ENCODE results near the gene MCM7.

DNA sequence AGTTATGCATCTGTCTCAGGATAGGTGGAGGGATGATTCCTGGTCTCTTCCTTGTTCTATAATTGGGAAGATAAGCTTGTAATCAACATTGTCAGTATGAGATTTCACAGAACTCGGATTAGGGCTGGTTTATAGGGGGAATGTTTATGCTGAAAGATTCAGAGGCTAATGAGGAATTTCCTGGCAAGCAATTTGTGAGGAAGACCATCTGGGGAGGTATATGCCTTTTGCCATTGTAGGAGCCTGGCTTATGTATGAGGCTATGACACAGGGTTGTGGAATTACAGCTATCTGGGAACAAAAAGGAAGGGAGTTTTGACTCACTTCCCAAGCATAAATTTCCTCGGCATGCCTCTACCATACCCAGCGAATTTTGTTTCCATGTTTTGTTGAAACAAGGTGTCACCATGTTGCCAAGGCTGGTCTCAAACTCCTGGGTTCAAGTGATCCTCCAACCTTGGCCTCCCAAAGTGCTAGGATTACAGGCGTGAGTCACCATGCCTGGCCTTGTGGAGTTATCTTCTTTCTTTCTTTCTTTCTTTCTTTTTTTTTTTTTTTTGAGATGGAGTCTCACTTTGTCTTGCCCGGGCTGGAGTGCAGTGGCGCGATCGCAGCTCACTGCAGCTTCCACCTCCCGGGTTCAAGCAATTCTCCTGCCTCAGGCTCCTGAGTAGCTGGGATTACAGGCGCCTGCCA lies 14.0 kb downstream of the MCM7 start:
- TF ChIP-seq CTCF (conservative IDR thresholded peaks at IDR 0.05; ENCODE audit: low read depth, low read length) (no peak), BHLHE40 (IDR thresholded peaks at IDR 0.05; ENCODE audit: low read depth, low read length) (no peak), POLR2A (IDR thresholded peaks at IDR 0.05; ENCODE audit: low read depth, low read length) (no peak), MXI1 (IDR thresholded peaks at IDR 0.05; ENCODE audit: borderline replicate concordance, low read depth, low read length) (no peak), CEBPB (IDR thresholded peaks at IDR 0.05; ENCODE audit: low read depth, low read length) (no peak), MAFK (IDR thresholded peaks at IDR 0.05; ENCODE audit: low read depth, low read length) (0 out of 2 replicates have a peak, but pooled peaks have one; percentile 40), RFX5 (IDR thresholded peaks at IDR 0.05; ENCODE audit: low read depth, low read length) (no peak), RAD21 (IDR thresholded peaks at IDR 0.05; ENCODE audit: low read length) (no peak), RCOR1 (IDR thresholded peaks at IDR 0.05; ENCODE audit: insufficient replicate concordance, low read length) (peak; percentile 51)
